A549 treated with CpdA at 1 μM for 4 hours (cell line): ENCODE data around the gene CBS. TPM values are rescaled to one million over a fixed set of nuclear protein-coding genes. Genes with fewer than 3 reads are reported as not detected.

ENCODE experiments used
- total RNA-seq: library from RNA; stranded (reverse); fragments of 200-300 nt; extraction: Qiagen RNA extraction; gene quantifications from 5 replicates; pipeline ENCODE4 v1.2.3, GENCODE V29; 2022; ENCODE audit warnings: low read depth

CBS gene
- total RNA-seq: 10.8 to 11.9 TPM (median 11.7 TPM) in 5 replicates

DNA sequence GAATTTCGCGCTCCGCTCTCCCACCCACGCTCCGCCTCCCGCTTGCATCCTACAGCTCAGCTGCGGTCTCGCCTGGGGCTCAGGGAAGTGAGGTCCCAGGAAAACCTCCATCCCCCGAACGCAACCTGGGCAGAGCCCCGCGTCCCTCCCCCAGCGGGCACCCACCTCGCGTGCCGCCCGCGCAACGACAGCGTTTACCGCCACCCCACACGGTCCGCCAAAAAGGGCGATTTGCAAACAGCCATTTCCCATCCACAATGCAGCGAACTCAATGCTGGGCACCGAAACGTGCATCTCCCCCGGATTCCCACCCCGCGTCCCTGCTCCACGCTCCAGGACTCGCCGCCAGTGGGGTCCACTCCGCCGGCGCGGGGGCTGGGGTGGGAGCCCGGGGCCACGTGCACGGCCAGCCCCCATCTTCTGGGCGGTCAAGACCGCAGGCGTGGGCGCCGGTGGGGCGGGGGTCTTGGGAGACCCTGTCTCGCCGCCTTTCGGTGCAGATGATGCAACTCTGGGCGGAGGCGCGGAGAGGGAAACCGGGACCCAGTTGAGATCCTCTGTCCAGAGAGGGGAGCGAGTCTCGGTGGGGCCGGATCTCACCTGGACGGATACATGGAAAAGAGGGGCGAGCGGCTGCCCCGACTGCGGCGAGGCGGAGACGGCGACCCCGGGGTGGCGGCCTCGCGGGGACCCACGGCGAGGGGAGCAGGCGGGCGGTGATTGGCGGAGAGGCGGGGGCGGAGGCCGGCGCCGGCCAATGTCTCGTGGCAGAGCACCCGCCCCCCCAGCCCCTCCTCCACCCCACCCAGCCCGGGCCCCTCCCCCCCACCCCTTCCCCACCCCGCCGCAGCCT, at the start of gene CBS:
Gene CBS (minus strand): TSS at position 666 of the 853 bp plus-strand sequence. CDS start 3,642 bp downstream, outside the sequence.

GRCh38 chr21:43106965-43107793, 31.5 kb upstream of the CBS start, which contains the start of gene U2AF1:
Gene U2AF1, minus strand, starts transcription at chr21:43107570. Its CDS starts 76 bp downstream, at chr21:43107494.

Other genes with a start within 250 kb of the CBS start
- 22.9 to 32.5 TPM (median 31.3 TPM) in 5 replicates for gene WDR4, start 196.3 kb downstream of the CBS start, total RNA-seq
- 20.7 to 23.6 TPM (median 21.5 TPM) in 5 replicates for gene NDUFV3, start 182.5 kb downstream of the CBS start, total RNA-seq
- not detected in 5 replicates for gene ERVH48-1, start 150.2 kb downstream of the CBS start, total RNA-seq
- 5.7 to 6.8 TPM (median 5.9 TPM) in 5 replicates for gene PKNOX1, start 101.3 kb downstream of the CBS start, total RNA-seq
- gene U2AF1, start 31.7 kb upstream of the CBS start, total RNA-seq: 52.0 to 75.8 TPM (median 62.6 TPM) in 5 replicates
- not detected in 5 replicates for gene CRYAA, start 93.2 kb upstream of the CBS start, total RNA-seq